AG04450 (cell line): ENCODE data around the gene GMPPB. TPM values are rescaled to one million over a fixed set of nuclear protein-coding genes. Genes with fewer than 3 reads are reported as not detected.

ENCODE experiments used
- CTCF ChIA-PET: fragments of 300-600, 350-600 bp; formaldehyde crosslinking; extraction: SDS; loops from one replicate; lab custom pipeline; 2022; ENCODE audit warnings: antibody characterized with exemption, inconsistent platforms; lab: Charles Lee
- POLR2A ChIA-PET: fragments of 350-600 bp; formaldehyde crosslinking; extraction: SDS; loops from one replicate; lab custom pipeline; 2021; ENCODE audit warnings: antibody characterized with exemption, inconsistent platforms; lab: Yijun Ruan, JAX
- DNase-seq: peaks from one replicate; pipeline ENCODE4 v3.0.0-alpha.2; 2011; ENCODE audit warnings: low read depth, low spot score
- H3K27ac ChIP-seq: one replicate; pipeline ENCODE4 v1.5.1; 2012; ENCODE audit warnings: low read depth, low read length, control low read depth
- H3K27me3 ChIP-seq: one replicate; pipeline ENCODE4 v1.6.0; 2012; ENCODE audit warnings: low read length; ENCODE audit not compliant: control insufficient read depth, insufficient read depth
- H3K4me3 ChIP-seq: 2 replicates; pipeline ENCODE4 v1.5.1; 2011; ENCODE audit warnings: mild to moderate bottlenecking, low read depth, low read length, control low read depth
- H3K9me3 ChIP-seq: 2 replicates; pipeline ENCODE4 v1.5.1; 2012; ENCODE audit warnings: low read length; ENCODE audit not compliant: control insufficient read depth, insufficient read depth
- CTCF ChIP-seq: IDR thresholded peaks from 2 replicates; pipeline ENCODE4 v1.5.1; 2011; ENCODE audit warnings: low read depth, low read length, control low read depth, inconsistent platforms
- polyA plus RNA-seq: library from polyadenylated mRNA; depleted of rRNA; stranded (reverse); fragments of >200 nt; gene quantifications from 2 replicates; pipeline ENCODE4 v1.2.3, GENCODE V29; 2011

GMPPB gene
- polyA plus RNA-seq, 1 experiment, result 13.9 TPM

GRCh38 chr3:49703956-49704355 lies 19.8 kb downstream of the GMPPB start:
- Histone ChIP-seq H3K4me3 (no peak overlapping the region), H3K9me3 (no peaks in the 10 kb centered on the region), H3K27ac (no peak overlapping the region), H3K27me3 (no peaks in the 10 kb centered on the region)
- POLR2A ChIA-PET, result no interaction called here
- CTCF ChIA-PET, result interaction anchor here (0.6 to 2.5 kb wide), 4 partner anchors 9 to 196 kb away, joined by 3 to 20 read pairs (median 5); partner anchors contain the start of gene IP6K1
- DNase-seq, result no peak
- no peak for TF ChIP-seq CTCF

GRCh38 chr3:49703443-49703927 lies 20.3 kb downstream of the GMPPB start:
- peak; percentile 85 for TF ChIP-seq CTCF
- no peak overlapping the region for H3K27ac ChIP-seq
- CTCF ChIA-PET, result interaction anchor here (0.6 to 2.5 kb wide), 6 partner anchors 10 to 197 kb away, joined by 3 to 20 read pairs (median 5); partner anchors contain the start of gene IP6K1
- POLR2A ChIA-PET, result no interaction called here
- H3K9me3 ChIP-seq, result no peaks in the 10 kb centered on the region
- DNase-seq, result peak; percentile 27
- no peak overlapping the region for H3K4me3 ChIP-seq
- H3K27me3 ChIP-seq, result no peaks in the 10 kb centered on the region

- DNase-seq, result no peak
- POLR2A ChIA-PET, result interaction anchor here (1.5 kb wide), 1 partner anchor 9 kb away, joined by 5 read pairs; no protein-coding TSS in a partner anchor
- Histone ChIP-seq H3K27ac (no peak overlapping the region), H3K4me3 (no peak overlapping the region), H3K9me3 (no peaks in the 10 kb centered on the region), H3K27me3 (no peaks in the 10 kb centered on the region)
- CTCF ChIA-PET, result interaction anchor here (1.2 to 2.5 kb wide), 5 partner anchors 10 to 163 kb away, joined by 3 to 20 read pairs (median 6); no protein-coding TSS in a partner anchor
- no peak for TF ChIP-seq CTCF
Observed at GRCh38 chr3:49702672-49703071, 21.1 kb downstream of the GMPPB start.

- POLR2A ChIA-PET, result interaction anchor here (1.5 kb wide), 1 partner anchor 10 kb away, joined by 5 read pairs; no protein-coding TSS in a partner anchor
Observed at GRCh38 chr3:49701388-49702077, 22.2 kb downstream of the GMPPB start.

More at GRCh38 chr3:49701388-49702077, 22.2 kb downstream of the GMPPB start:
- no peak for DNase-seq
- no peak overlapping the region for H3K27ac ChIP-seq
- no peaks in the 10 kb centered on the region for H3K27me3 ChIP-seq
- no peak overlapping the region for H3K4me3 ChIP-seq
- CTCF ChIA-PET, result interaction anchor here (0.5 to 1.9 kb wide), 10 partner anchors 9 to 413 kb away, joined by 3 to 16 read pairs (median 4); no protein-coding TSS in a partner anchor
- peak; percentile 55 for TF ChIP-seq CTCF
- no peaks in the 10 kb centered on the region for H3K9me3 ChIP-seq
